Upper lobe of right lung (tissue), 1 donor: ENCODE measurements around the gene OTOG. TPM values are rescaled to one million over a fixed set of nuclear protein-coding genes. Genes with fewer than 3 reads are reported as not detected.

Experiments used
- ATAC-seq: fragments of 200-7000 bp; cut with Tn5 transposase; one replicate; pipeline ENCODE4 v1.9.1; 2020; ENCODE audit warnings: mild to moderate bottlenecking, moderate library complexity
- DNase-seq: peaks from one replicate; pipeline ENCODE4 v3.0.0-alpha.2; 2020
- H3K27ac ChIP-seq: fragments of 200-600 bp; one replicate; pipeline ENCODE4 v1.8.0; 2022
- H3K27me3 ChIP-seq: fragments of 200-600 bp; one replicate; pipeline ENCODE4 v1.8.0; 2022; ENCODE audit warnings: mild to moderate bottlenecking
- H3K36me3 ChIP-seq: fragments of 200-600 bp; one replicate; pipeline ENCODE4 v1.8.0; 2022
- H3K4me1 ChIP-seq: fragments of 200-600 bp; one replicate; pipeline ENCODE4 v1.8.0; 2022
- H3K4me3 ChIP-seq: fragments of 200-600 bp; one replicate; pipeline ENCODE4 v1.8.0; 2022; ENCODE audit warnings: mild to moderate bottlenecking
- H3K9me3 ChIP-seq: fragments of 200-600 bp; one replicate; pipeline ENCODE4 v1.8.0; 2022
- CTCF ChIP-seq: fragments of 200-600 bp; IDR thresholded peaks from one replicate; pipeline ENCODE4 v1.8.0; 2022; ENCODE audit warnings: antibody characterized with exemption
- intact Hi-C: fragments of 100-400 bp; cut with DNase I; formaldehyde crosslinking; loops from one replicate; pipeline ENCODE4 v1.11.0; 2022
- total RNA-seq: library from RNA; stranded (reverse); fragmentation: NEBNext Ultra II Directional; extraction: Animal tissue kit (Norgen Biotek cat#: 25700); gene quantifications from one replicate; pipeline ENCODE4 v1.2.1, GENCODE V29; 2021
- donor health status: DM: no; HTN: yes; CAD: no; lungs with severe emphysema.

OTOG gene
- total RNA-seq, 1 donor from 2014 or later = not detected

GRCh38 chr11:17643506-17644405 is 96.7 kb downstream of the OTOG start:
- DNase-seq = peak; percentile 51

GRCh38 chr11:17645190-17645970 is 98.3 kb downstream of the OTOG start:
- intact Hi-C loops = no loop called here
- no peak overlapping the region for H3K27ac ChIP-seq
- no peak for ATAC-seq
- H3K9me3 ChIP-seq = no peaks in the 10 kb centered on the region
- H3K36me3 ChIP-seq = no peaks in the 10 kb centered on the region
- H3K4me3 ChIP-seq = no peak overlapping the region
- no peaks in the 10 kb centered on the region for H3K4me1 ChIP-seq
- TF ChIP-seq CTCF = no peak
- DNase-seq = peak; percentile 51
- H3K27me3 ChIP-seq = peaks cover under 1% of the 10 kb centered on the region

More at GRCh38 chr11:17643506-17644405, 96.7 kb downstream of the OTOG start:
- H3K4me3 ChIP-seq = no peak overlapping the region
- no peaks in the 10 kb centered on the region for H3K27me3 ChIP-seq
- intact Hi-C loops = no loop called here
- no peaks in the 10 kb centered on the region for H3K4me1 ChIP-seq
- ATAC-seq = no peak
- no peaks in the 10 kb centered on the region for H3K9me3 ChIP-seq
- H3K27ac ChIP-seq = no peak overlapping the region
- TF ChIP-seq CTCF = no peak
- H3K36me3 ChIP-seq = no peaks in the 10 kb centered on the region

GRCh38 chr11:17646451-17647145 is 99.5 kb downstream of the OTOG start:
- Histone ChIP-seq H3K27ac (no peak overlapping the region), H3K4me3 (no peak overlapping the region), H3K9me3 (no peaks in the 10 kb centered on the region), H3K27me3 (peaks cover 10% of the 10 kb centered on the region), H3K36me3 (no peaks in the 10 kb centered on the region), H3K4me1 (no peaks in the 10 kb centered on the region)
- ATAC-seq = no peak
- intact Hi-C loops = no loop called here
- TF ChIP-seq CTCF = no peak
- DNase-seq = no peak

- DNase-seq = no peak
- Histone ChIP-seq H3K27me3 (peaks cover 16% of the 10 kb centered on the region), H3K4me1 (no peaks in the 10 kb centered on the region), H3K27ac (no peak overlapping the region), H3K36me3 (no peaks in the 10 kb centered on the region), H3K4me3 (no peak overlapping the region), H3K9me3 (no peaks in the 10 kb centered on the region)
- ATAC-seq = no peak
- TF ChIP-seq CTCF = no peak
- intact Hi-C loops = no loop called here
Observed at GRCh38 chr11:17648528-17648927, 101.5 kb downstream of the OTOG start.

GRCh38 chr11:17649261-17649660 is 102.2 kb downstream of the OTOG start:
- TF ChIP-seq CTCF = no peak
- ATAC-seq (no peak), DNase-seq (no peak)
- Histone ChIP-seq H3K27me3 (peaks cover 18% of the 10 kb centered on the region), H3K4me3 (no peak overlapping the region), H3K9me3 (no peaks in the 10 kb centered on the region), H3K27ac (no peak overlapping the region), H3K4me1 (no peaks in the 10 kb centered on the region), H3K36me3 (no peaks in the 10 kb centered on the region)
- intact Hi-C loops = no loop called here
